Erythroblast (primary cell): ENCODE measurements around the gene GNPTG.

ENCODE experiments used
- GATA1 ChIP-seq: IDR thresholded peaks from 2 replicates; pipeline ENCODE4 v1.6.1; 2011; ENCODE audit warnings: low read depth, mild to moderate bottlenecking, control low read depth, low read length, moderate library complexity
- POLR2A ChIP-seq: IDR thresholded peaks from 2 replicates; pipeline ENCODE4 v1.6.1; 2011; ENCODE audit warnings: mild to moderate bottlenecking, low read length

DNA sequence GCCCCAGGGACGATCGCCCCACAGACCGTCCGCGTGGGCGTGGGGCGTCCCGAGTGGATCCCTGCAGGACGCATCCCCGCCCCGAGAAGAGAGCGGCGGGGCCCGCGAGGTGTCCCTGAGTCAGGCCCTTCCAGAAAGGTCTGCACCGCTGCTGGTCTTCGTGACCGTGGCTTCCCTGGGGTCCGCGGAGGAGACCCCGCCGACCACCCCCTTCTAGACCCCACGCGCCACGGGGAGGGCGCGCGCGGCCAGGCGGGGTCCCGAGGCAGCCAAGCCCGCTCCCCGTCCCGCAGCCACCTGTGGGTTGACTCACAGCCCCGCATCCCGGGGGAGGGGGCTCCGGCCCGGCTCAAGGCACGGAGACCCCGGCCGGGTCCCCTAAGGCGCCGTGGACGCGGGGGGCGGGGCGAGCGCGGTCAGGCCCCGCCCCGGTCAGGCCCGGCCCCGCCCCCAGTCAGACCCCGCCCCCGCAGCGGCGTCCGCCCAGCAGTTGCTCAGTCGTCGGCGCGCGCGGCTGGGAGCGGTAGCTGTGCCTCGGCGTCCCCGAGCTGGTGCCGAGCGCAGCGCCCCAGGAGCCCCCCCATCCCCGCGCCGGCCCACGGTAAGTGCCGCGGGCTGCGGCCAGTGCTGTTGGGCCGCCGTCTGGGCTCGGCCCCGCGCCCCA, 18.4 kb upstream of the GNPTG start, which contains the start of gene BAIAP3:
- TF ChIP-seq GATA1 (no peak), POLR2A (no peak)
